ENCODE measurements around the gene ALG1.
"Not testable (repeated sequence)": the region's sequence is repeated elsewhere in the genome, so short reads cannot be mapped to it uniquely, and the experiment has no call there.

Gene ALG1

GRCh38 chr16:5099174-5099573, 27.5 kb downstream of the ALG1 start:
- DNase-seq (ENCODE audit: low spot score), result not testable (repeated sequence)

GRCh38 chr16:5103296-5104032, 31.8 kb downstream of the ALG1 start:
- DNase-seq (ENCODE audit: low spot score), result not testable (repeated sequence)

GRCh38 chr16:5105039-5105438, 33.4 kb downstream of the ALG1 start:
- not testable (repeated sequence) for DNase-seq (ENCODE audit: low spot score)

GRCh38 chr16:5108505-5109158, 37.0 kb downstream of the ALG1 start:
- DNase-seq (ENCODE audit: low spot score), result no peak

- DNase-seq (ENCODE audit: low spot score), result not testable (repeated sequence)
These were observed 39.3 kb downstream of the ALG1 start for GRCh38 chr16:5110933-5111332.

GRCh38 chr16:5116780-5117295, 45.2 kb downstream of the ALG1 start:
- not testable (repeated sequence) for DNase-seq (ENCODE audit: low spot score)

GRCh38 chr16:5117300-5118087, 45.9 kb downstream of the ALG1 start:
- DNase-seq (ENCODE audit: low spot score), result peak; percentile 67

GRCh38 chr16:5131467-5132004, 59.9 kb downstream of the ALG1 start:
- DNase-seq (ENCODE audit: low spot score), result not testable (repeated sequence)

- DNase-seq (ENCODE audit: low spot score), result not testable (repeated sequence)
These were observed 61.4 kb downstream of the ALG1 start for GRCh38 chr16:5132915-5133600.

- DNase-seq (ENCODE audit: low spot score), result not testable (repeated sequence)
These were observed 63.3 kb downstream of the ALG1 start for GRCh38 chr16:5134739-5135452.

Measured in hematopoietic multipotent progenitor cell treated with erythropoietin and hydrocortisone succinate and interleukin-3 and kit ligand, for 15 days (in vitro differentiated cells).